Activated CD4-positive, alpha-beta T cell treated with anti-CD3 and anti-CD28 coated beads for 36 hours (primary cell): ENCODE measurements around the gene SPECC1L. TPM values are rescaled to one million over a fixed set of nuclear protein-coding genes. Genes with fewer than 3 reads are reported as not detected.

ENCODE experiments used
- ATAC-seq: fragments of 200-7000 bp; cut with Tn5 transposase; one replicate; pipeline ENCODE4 v1.10.0; 2021; ENCODE audit warnings: mild to moderate bottlenecking, moderate library complexity
- CTCF ChIA-PET: fragments of 350-600 bp; sonication (Branson Sonifier 250); formaldehyde crosslinking; loops from one replicate; lab custom pipeline; 2021; ENCODE audit warnings: antibody characterized with exemption; lab: Charles Lee
- POLR2A ChIA-PET: fragments of 350-600 bp; sonication (Branson Sonifier 250); formaldehyde crosslinking; loops from one replicate; lab custom pipeline; 2021; ENCODE audit warnings: antibody characterized with exemption, inconsistent platforms; lab: Charles Lee
- DNase-seq: peaks from one replicate; pipeline ENCODE4 v3.0.0-alpha.2; 2020
- H3K27ac Mint-ChIP-seq: one replicate; pipeline ENCODE4 v1.8.0; 2021; ENCODE audit warnings: mixed read lengths
- H3K27me3 Mint-ChIP-seq: one replicate; pipeline ENCODE4 v1.8.0; 2021; ENCODE audit warnings: mixed read lengths
- H3K36me3 Mint-ChIP-seq: one replicate; pipeline ENCODE4 v1.8.0; 2021; ENCODE audit warnings: low read depth, mixed read lengths
- H3K4me1 Mint-ChIP-seq: one replicate; pipeline ENCODE4 v1.8.0; 2021; ENCODE audit warnings: mixed read lengths
- H3K4me3 Mint-ChIP-seq: one replicate; pipeline ENCODE4 v1.8.0; 2021; ENCODE audit warnings: mild to moderate bottlenecking, moderate library complexity, mixed read lengths
- H3K9me3 Mint-ChIP-seq: one replicate; pipeline ENCODE4 v1.8.0; 2021; ENCODE audit warnings: low read depth, mixed read lengths
- intact Hi-C, 2 experiments: fragments of 100-400 bp; cut with DNase I in 1 of 2; cut with micrococcal nuclease in 1 of 2; formaldehyde crosslinking; loops; one replicate each; pipeline versions ENCODE4 v1.14.2 to v1.15.1; 2022 to 2024; cut with DNase I, micrococcal nuclease
- total RNA-seq, 2 experiments: library from RNA; stranded (reverse); gene quantifications; one replicate each; pipeline ENCODE4 v1.2.3, GENCODE V29; 2021

The SPECC1L gene
- 10 to 100 TPM; 31.5 to 38.2 TPM for total RNA-seq

GRCh38 chr22:24270556-24271385 lies at the start of gene SPECC1L:
SPECC1L (plus strand) TSS chr22:24270831; CDS start chr22:24302232, 31,401 bp downstream.
- H3K27ac Mint-ChIP-seq: peak within 1 kb of the TSS; percentile 82
- ChIA-PET POLR2A (interaction anchor here (0.6 to 0.7 kb wide), 3 partner anchors 14 to 240 kb away, joined by 3 to 4 read pairs (median 3); no protein-coding TSS in a partner anchor), CTCF (interaction anchor here (2.9 kb wide), 1 partner anchor 15 kb away, joined by 9 read pairs; no protein-coding TSS in a partner anchor)
- H3K4me1 Mint-ChIP-seq: peaks cover 38% of the 10 kb centered on the region
- DNase-seq (peak; percentile 95), ATAC-seq (peak; percentile 90)
- H3K4me3 Mint-ChIP-seq: peak within 1 kb of the TSS; percentile 78
- no peaks in the 10 kb centered on the region for H3K27me3 Mint-ChIP-seq
- no peaks in the 10 kb centered on the region for H3K9me3 Mint-ChIP-seq
- peaks cover 5% of the 10 kb centered on the region for H3K36me3 Mint-ChIP-seq
- intact Hi-C loops: loop anchor here (1.0 to 5.0 kb wide), 8 partner anchors 15 to 285 kb away; partner anchors contain the start of genes ADORA2A (in 1 of the 2), CABIN1 (in 1 of the 2), GUCD1 (in 1 of the 2) and SNRPD3 (in 1 of the 2)

GRCh38 chr22:24224468-24224867 lies 46.2 kb upstream of the SPECC1L start:
- POLR2A ChIA-PET: no interaction called here

GRCh38 chr22:24225044-24225601 lies 45.5 kb upstream of the SPECC1L start:
- ChIA-PET CTCF (interaction anchor here (1.0 kb wide), 1 partner anchor 15 kb away, joined by 4 read pairs; no protein-coding TSS in a partner anchor), POLR2A (no interaction called here)
- Mint-ChIP-seq H3K27me3 (no peaks in the 10 kb centered on the region), H3K36me3 (no peaks in the 10 kb centered on the region), H3K9me3 (no peaks in the 10 kb centered on the region), H3K4me3 (no peak overlapping the region), H3K27ac (no peak overlapping the region), H3K4me1 (no peaks in the 10 kb centered on the region)
- no peak for DNase-seq
- no peak for ATAC-seq
- intact Hi-C loops: no loop called here

More at GRCh38 chr22:24224468-24224867, 46.2 kb upstream of the SPECC1L start:
- no peak overlapping the region for H3K27ac Mint-ChIP-seq
- H3K4me3 Mint-ChIP-seq: no peak overlapping the region
- H3K27me3 Mint-ChIP-seq: no peaks in the 10 kb centered on the region
- H3K36me3 Mint-ChIP-seq: no peaks in the 10 kb centered on the region
- H3K4me1 Mint-ChIP-seq: no peaks in the 10 kb centered on the region
- ATAC-seq: no peak
- no peak for DNase-seq
- H3K9me3 Mint-ChIP-seq: no peaks in the 10 kb centered on the region
- intact Hi-C loops: no loop called here
- CTCF ChIA-PET: interaction anchor here (1.0 kb wide), 1 partner anchor 15 kb away, joined by 4 read pairs; no protein-coding TSS in a partner anchor

- no peak overlapping the region for H3K27ac Mint-ChIP-seq
- CTCF ChIA-PET: interaction anchor here (0.6 kb wide), 1 partner anchor 296 kb away, joined by 3 read pairs; no protein-coding TSS in a partner anchor
- POLR2A ChIA-PET: no interaction called here
- H3K4me3 Mint-ChIP-seq: no peak overlapping the region
- H3K27me3 Mint-ChIP-seq: no peaks in the 10 kb centered on the region
- ATAC-seq (no peak), DNase-seq (no peak)
- H3K4me1 Mint-ChIP-seq: no peaks in the 10 kb centered on the region
- H3K9me3 Mint-ChIP-seq: no peaks in the 10 kb centered on the region
- intact Hi-C loops: no loop called here
- no peaks in the 10 kb centered on the region for H3K36me3 Mint-ChIP-seq
Observed at GRCh38 chr22:24225951-24226350, 44.7 kb upstream of the SPECC1L start.

GRCh38 chr22:24230911-24231656 lies 39.5 kb upstream of the SPECC1L start:
- CTCF ChIA-PET: interaction anchor here (0.6 to 1.9 kb wide), 9 partner anchors 11 to 145 kb away, joined by 3 to 5 read pairs (median 3); no protein-coding TSS in a partner anchor
- peak; percentile 91 for ATAC-seq
- intact Hi-C loops: loop anchor here in 1 of 2 experiments (5.0 kb wide), 1 partner anchor 39 kb away; no protein-coding TSS in a partner anchor

GRCh38 chr22:24231706-24232105 lies 38.9 kb upstream of the SPECC1L start:
- H3K27me3 Mint-ChIP-seq: no peaks in the 10 kb centered on the region
- CTCF ChIA-PET: interaction anchor here (0.6 to 1.3 kb wide), 8 partner anchors 16 to 291 kb away, joined by 3 to 5 read pairs (median 3); no protein-coding TSS in a partner anchor
- intact Hi-C loops: loop anchor here in 1 of 2 experiments (5.0 kb wide), 1 partner anchor 39 kb away; no protein-coding TSS in a partner anchor

More at GRCh38 chr22:24230911-24231656, 39.5 kb upstream of the SPECC1L start:
- DNase-seq: peak; percentile 85
- POLR2A ChIA-PET: no interaction called here
- H3K4me1 Mint-ChIP-seq: peaks cover 2% of the 10 kb centered on the region
- peak overlapping the region; percentile 42 for H3K27ac Mint-ChIP-seq
- no peaks in the 10 kb centered on the region for H3K9me3 Mint-ChIP-seq
- no peaks in the 10 kb centered on the region for H3K27me3 Mint-ChIP-seq
- H3K36me3 Mint-ChIP-seq: no peaks in the 10 kb centered on the region
- peak overlapping the region; percentile 19 for H3K4me3 Mint-ChIP-seq

GRCh38 chr22:24232124-24232523 lies 38.5 kb upstream of the SPECC1L start:
- intact Hi-C loops: loop anchor here in 1 of 2 experiments (5.0 kb wide), 1 partner anchor 40 kb away; no protein-coding TSS in a partner anchor

More at GRCh38 chr22:24231706-24232105, 38.9 kb upstream of the SPECC1L start:
- DNase-seq (no peak), ATAC-seq (no peak)
- POLR2A ChIA-PET: no interaction called here
- no peak overlapping the region for H3K4me3 Mint-ChIP-seq
- peak overlapping the region; percentile 42 for H3K27ac Mint-ChIP-seq
- H3K4me1 Mint-ChIP-seq: peaks cover 2% of the 10 kb centered on the region
- no peaks in the 10 kb centered on the region for H3K36me3 Mint-ChIP-seq
- no peaks in the 10 kb centered on the region for H3K9me3 Mint-ChIP-seq

GRCh38 chr22:24232725-24233124 lies 37.9 kb upstream of the SPECC1L start:
- no peaks in the 10 kb centered on the region for H3K27me3 Mint-ChIP-seq
- ATAC-seq (no peak), DNase-seq (no peak)
- no peak overlapping the region for H3K27ac Mint-ChIP-seq
- intact Hi-C loops: loop anchor here in 1 of 2 experiments (5.0 kb wide), 1 partner anchor 40 kb away; no protein-coding TSS in a partner anchor
- H3K9me3 Mint-ChIP-seq: no peaks in the 10 kb centered on the region
- CTCF ChIA-PET: no interaction called here
- no peak overlapping the region for H3K4me3 Mint-ChIP-seq
- peaks cover 2% of the 10 kb centered on the region for H3K4me1 Mint-ChIP-seq
- no peaks in the 10 kb centered on the region for H3K36me3 Mint-ChIP-seq
- POLR2A ChIA-PET: no interaction called here

More at GRCh38 chr22:24232124-24232523, 38.5 kb upstream of the SPECC1L start:
- Mint-ChIP-seq H3K36me3 (no peaks in the 10 kb centered on the region), H3K4me3 (no peak overlapping the region), H3K9me3 (no peaks in the 10 kb centered on the region), H3K27me3 (no peaks in the 10 kb centered on the region), H3K4me1 (peaks cover 2% of the 10 kb centered on the region), H3K27ac (no peak overlapping the region)
- DNase-seq (no peak), ATAC-seq (no peak)
- ChIA-PET CTCF (interaction anchor here (0.6 to 0.7 kb wide), 3 partner anchors 55 to 291 kb away, joined by 3 to 5 read pairs (median 3); no protein-coding TSS in a partner anchor), POLR2A (no interaction called here)

GRCh38 chr22:24233235-24233634 lies 37.4 kb upstream of the SPECC1L start:
- Mint-ChIP-seq H3K4me3 (no peak overlapping the region), H3K9me3 (no peaks in the 10 kb centered on the region), H3K27ac (no peak overlapping the region), H3K36me3 (no peaks in the 10 kb centered on the region), H3K27me3 (no peaks in the 10 kb centered on the region), H3K4me1 (peaks cover 2% of the 10 kb centered on the region)
- intact Hi-C loops: loop anchor here in 1 of 2 experiments (5.0 kb wide), 1 partner anchor 41 kb away; no protein-coding TSS in a partner anchor
- DNase-seq: no peak
- POLR2A ChIA-PET: no interaction called here
- ATAC-seq: no peak
- CTCF ChIA-PET: interaction anchor here (1.7 kb wide), 1 partner anchor 10 kb away, joined by 5 read pairs; no protein-coding TSS in a partner anchor

GRCh38 chr22:24233816-24234215 lies 36.8 kb upstream of the SPECC1L start:
- ChIA-PET POLR2A (no interaction called here), CTCF (interaction anchor here (0.6 to 1.7 kb wide), 2 partner anchors 9 to 13 kb away, joined by 3 to 5 read pairs; no protein-coding TSS in a partner anchor)
- Mint-ChIP-seq H3K4me1 (peaks cover 2% of the 10 kb centered on the region), H3K27ac (no peak overlapping the region), H3K27me3 (no peaks in the 10 kb centered on the region), H3K36me3 (no peaks in the 10 kb centered on the region), H3K9me3 (no peaks in the 10 kb centered on the region), H3K4me3 (no peak overlapping the region)
- intact Hi-C loops: loop anchor here in 1 of 2 experiments (5.0 kb wide), 1 partner anchor 42 kb away; no protein-coding TSS in a partner anchor
- no peak for ATAC-seq
- DNase-seq: no peak
